ENCODE results near the gene SIGLEC15. TPM values are rescaled to one million over a fixed set of nuclear protein-coding genes. Genes with fewer than 3 reads are reported as not detected.
"Not testable (repeated sequence)": the region's sequence is repeated elsewhere in the genome, so short reads cannot be mapped to it uniquely, and the experiment has no call there.

Gene SIGLEC15
- polyA plus RNA-seq, 4 donors: 0.35 to 0.81 (median 0.46) TPM

DNA sequence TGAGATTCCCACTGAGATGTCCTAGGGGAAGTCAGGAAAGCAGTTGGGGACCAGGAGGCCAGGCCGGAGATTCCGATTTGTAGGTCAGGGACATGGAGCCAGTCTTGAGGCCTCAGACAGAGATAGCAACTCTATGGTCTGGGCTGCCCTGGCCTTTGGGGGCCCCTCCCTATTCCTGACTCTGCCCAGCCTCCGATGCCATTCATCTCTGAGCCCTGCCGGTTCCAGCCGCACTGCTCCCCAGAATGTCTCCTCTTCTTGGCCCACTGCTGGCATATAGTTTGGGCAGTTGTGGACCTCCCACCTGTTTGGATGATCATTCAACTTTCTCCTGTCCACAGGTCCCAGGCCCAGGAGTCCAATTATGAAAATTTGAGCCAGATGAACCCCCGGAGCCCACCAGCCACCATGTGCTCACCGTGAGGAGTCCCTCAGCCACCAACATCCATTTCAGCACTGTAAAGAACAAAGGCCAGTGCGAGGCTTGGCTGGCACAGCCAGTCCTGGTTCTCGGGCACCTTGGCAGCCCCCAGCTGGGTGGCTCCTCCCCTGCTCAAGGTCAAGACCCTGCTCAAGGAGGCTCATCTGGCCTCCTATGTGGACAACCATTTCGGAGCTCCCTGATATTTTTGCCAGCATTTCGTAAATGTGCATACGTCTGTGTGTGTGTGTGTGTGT is 16.4 kb downstream of the SIGLEC15 start:
- no peak for DNase-seq (ENCODE audit: low read depth in 4 of 4, low spot score in 2 of 4)

DNA sequence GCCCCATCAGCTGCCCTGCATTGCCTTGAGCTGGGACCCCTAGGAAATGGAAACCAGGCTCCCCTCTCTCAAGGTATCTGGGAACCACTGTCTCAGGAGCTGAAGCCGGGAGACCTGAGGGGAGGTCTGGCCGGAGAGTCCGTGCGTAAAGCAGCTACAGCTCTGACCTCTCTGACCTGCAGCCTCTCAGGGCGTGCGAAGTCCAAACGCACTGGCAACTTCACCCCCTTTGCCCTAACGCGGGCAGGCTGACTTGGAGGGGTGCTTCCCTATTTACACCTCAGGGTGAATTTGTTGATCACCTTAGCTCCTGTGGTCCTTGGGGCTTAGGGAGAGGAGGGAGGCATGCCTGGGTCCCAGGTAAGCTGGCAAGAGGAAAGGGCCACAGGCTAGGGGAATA is 17.5 kb downstream of the SIGLEC15 start:
- DNase-seq (ENCODE audit: low read depth in 4 of 4, low spot score in 2 of 4): no peak

DNA sequence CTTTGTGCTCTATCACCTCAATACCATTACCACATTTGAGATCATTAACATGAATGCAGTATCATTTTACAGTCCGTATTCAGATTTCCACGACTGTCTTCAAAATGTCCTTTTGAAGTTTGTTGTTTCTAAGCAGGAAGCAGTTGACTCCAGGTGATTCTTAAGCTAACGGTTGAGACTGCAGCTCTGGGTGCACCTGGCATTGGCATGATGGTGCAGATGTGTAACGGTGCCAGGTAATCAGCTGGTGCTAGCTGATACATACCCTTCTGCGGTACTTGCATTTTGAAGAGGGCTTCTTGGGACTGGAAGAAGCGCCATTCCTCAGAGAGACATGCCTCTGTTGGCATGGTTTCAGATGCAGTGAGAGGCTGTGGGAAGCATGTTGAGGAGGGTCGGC is 19.5 kb downstream of the SIGLEC15 start:
- no peak for DNase-seq (ENCODE audit: low read depth in 4 of 4, low spot score in 2 of 4)

DNA sequence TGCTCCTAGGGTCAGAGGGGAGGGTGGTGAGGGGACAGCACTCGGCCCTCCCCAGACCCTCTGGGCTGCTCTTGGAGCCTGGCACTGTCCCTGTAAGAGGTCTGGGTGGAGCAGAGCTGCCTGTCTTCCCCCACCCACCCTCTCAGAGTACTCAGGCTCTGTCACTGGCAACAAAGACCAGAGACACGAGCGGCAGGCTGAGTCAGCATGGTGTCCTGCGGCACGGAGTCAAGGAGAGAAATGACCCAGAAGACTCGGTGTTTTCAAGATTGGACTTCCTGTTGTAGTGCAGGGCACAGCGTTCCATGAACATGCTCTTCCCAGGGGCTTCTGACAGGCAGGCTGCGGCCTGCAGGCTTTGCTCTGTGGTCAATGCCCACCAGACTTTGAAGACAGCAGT is 19.9 kb downstream of the SIGLEC15 start:
- no peak for DNase-seq (ENCODE audit: low read depth in 4 of 4, low spot score in 2 of 4)

DNA sequence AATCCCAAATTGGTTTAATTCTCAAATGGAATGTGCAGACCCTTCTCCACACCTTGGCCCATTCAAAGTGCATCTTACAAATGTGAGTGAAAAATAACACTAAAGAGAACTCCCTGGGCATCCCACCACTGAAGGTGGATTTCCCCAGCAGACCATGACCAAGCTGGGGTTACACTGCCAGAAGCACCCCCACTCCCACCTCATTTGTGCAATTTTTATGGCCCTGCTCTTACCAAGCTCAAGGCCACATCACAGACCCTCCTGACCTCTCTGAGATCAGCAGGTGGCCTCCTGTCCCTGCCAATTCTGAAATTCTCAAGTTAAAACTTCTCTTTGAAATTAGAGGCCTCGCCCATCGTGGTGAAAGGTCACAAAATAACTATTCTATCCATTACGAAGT is 21.6 kb downstream of the SIGLEC15 start:
- DNase-seq (ENCODE audit: low read depth in 4 of 4, low spot score in 2 of 4): no peak

DNA sequence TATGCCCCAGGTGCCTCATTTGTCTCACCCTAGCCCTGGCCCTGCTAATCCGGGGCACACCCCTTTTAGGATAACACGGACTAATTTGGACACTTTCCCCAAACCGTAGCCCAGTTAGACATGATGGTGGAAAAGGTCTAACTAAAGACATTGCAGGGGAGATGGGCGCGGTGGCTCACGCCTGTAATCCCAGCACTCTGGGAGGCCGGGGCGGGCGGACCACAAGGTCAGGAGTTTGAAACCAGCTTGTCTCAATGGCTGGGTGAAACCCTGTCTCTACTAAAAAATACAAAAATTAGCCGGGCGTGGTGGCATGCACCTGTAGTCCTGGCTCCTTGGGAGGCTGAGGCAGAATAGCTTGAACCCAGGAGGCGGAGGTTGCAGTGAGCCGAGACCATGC is 23.2 kb downstream of the SIGLEC15 start:
- DNase-seq (ENCODE audit: low read depth in 4 of 4, low spot score in 2 of 4): not testable (repeated sequence)

DNA sequence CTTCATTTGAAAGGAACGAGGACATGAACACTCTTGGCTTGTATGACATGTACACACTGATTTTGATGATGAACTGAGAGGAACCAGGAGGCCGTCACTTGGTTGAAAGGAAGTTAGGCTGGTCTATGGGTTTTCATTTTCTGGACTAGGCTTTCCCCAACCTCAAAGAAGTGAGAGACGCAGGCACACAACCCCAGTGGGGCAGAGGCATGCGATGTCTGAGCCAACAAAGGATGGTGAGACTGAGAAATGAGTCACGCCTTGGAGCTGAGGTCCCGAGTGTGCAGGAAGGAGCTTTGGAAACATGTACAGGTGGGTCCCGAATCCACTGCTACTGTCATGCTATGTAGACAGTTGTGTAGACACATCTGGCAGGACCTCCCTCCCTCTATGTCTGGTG is 24.1 kb downstream of the SIGLEC15 start:
- no peak for DNase-seq (ENCODE audit: low read depth in 4 of 4, low spot score in 2 of 4)

DNA sequence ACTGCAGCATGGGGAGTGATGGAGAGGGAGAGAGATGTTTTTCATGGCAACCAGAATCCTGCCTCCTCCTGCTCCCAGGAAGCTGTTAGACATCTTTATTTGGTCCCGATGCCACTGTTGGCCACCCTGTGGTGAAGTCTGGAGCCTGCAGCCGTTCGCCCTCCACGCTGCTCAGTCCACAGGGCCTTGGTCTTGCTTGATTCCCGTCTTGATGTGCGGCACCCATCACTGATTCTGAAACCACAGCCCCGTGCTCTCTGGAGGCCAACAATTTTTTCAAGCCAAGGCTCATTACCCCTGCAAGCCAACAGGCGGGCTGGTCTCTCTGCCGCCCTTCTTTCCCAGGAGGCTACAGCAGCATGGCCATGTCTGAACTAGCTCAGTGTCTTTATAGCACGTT is 24.5 kb downstream of the SIGLEC15 start:
- DNase-seq (ENCODE audit: low read depth in 4 of 4, low spot score in 2 of 4): no peak

DNA sequence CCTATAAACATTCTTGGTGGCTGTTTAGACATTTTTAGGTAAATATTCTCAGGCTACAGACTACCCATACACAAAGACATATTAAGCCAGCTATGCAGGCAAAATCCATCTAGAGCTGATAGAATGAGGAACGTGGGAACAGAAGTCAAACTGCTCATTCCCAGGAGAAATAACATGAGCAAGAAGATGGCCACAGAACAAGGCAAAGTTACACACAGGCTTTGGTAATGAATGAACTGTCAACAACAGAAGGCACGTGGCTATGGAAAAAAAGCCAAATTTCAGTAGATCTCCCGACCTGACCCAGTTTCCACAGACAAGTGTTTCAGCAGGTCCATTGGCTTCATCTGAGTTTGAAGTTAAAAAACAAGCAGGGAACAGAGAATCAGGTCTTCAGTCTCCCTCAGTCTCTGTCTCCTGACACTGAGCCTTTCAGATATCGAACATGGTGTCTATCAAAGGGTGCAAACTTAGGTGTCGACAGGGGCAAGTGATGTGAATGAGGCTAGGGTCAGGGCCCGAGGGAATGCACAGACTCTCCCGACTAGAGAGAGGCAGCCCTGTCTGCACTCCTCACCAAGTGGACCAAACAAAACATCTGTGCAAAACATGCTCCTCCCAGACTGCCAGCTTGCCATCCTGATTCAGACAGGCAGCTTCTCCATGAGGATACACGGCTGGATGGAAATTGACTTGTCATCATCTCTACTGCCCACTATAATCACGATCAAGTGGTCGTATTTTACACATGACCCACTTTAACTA is 25.9 kb downstream of the SIGLEC15 start:
- DNase-seq (ENCODE audit: low read depth in 4 of 4, low spot score in 2 of 4): no peak

DNA sequence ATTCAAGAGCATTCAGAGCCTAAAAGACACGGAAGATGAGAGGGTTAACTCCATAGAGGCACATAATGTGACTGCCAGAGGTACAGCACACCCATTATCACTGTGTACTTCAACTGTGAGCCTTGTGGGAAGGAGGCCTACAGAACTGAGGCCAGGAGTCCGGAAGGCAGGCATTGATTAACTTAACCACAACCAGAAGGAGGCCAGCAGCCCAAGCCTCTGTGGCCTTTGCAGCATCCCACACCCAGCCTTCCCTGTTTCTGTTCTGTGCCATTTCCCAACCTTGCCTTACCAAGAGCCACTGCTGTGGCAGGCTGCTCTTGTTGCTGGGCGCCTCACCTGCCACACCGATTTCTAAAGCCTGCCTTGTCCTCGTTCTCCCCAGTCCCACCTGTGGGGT is 27.2 kb downstream of the SIGLEC15 start:
- no peak for DNase-seq (ENCODE audit: low read depth in 4 of 4, low spot score in 2 of 4)

DNA sequence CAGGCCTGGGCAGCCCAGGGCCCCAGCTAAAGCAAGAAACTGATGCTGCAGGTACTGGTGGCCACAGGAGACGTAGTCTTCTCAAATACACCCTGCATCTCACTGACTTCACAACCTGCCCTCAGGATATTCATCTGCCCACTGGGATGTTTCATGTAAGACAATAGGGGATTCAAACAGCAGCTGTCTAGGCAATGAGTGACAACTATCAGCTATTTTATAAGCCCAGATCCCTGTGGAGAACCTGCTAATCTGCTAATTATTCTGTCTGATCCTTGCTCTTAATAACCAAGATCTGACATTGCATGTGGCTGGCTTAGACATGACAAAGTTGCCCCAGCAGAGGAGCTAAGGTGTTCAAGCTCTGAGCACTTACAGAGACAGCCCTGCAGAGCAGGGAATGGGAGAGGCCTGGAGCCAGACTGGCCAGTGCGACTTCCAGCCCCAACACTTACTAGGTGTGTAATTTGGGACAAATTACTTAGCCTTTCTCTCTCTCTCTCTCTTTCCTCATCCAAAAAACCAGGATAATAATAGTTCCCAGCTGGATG is 28.6 kb downstream of the SIGLEC15 start:
- DNase-seq (ENCODE audit: low read depth in 4 of 4, low spot score in 2 of 4): no peak

DNA sequence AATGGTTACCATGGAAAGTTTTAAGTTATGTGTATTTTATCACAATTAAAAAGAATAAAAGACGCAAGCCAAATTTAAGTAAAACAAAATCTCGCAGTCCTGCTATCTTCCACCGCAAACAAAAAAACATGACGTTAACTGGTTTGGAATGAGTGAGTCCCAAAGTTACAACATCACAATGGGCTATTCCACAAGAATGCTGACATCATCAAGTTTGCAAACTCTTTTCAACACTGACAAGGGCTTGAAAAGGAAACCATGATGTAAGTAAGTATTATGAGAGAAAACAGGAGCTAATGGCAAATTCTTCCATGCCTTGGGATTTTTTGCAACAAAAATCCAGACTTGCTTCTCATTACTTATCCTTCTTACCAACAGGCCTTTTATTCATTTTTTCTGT is 31.1 kb downstream of the SIGLEC15 start:
- no peak for DNase-seq (ENCODE audit: low read depth in 4 of 4, low spot score in 2 of 4)

DNA sequence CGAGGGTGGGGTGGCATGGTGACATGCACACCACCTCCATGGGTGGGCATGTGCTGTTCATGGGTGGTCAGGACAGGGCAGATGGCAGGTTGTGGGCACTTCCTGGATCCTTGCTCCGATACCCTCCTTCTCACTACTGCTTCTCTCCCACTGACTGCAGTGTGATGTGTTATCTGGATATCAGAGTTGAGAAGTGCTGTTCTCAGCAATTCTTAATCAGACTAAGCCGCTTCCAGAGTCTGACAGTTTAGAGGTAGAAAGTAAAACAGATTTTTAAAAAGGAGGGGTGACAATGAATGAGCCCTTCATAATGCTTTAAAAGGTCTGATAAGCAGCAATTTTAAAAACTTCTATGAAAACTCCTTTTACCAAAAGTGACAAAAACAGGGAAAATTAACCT is 33.9 kb downstream of the SIGLEC15 start:
- no peak for DNase-seq (ENCODE audit: low read depth in 4 of 4, low spot score in 2 of 4)

DNA sequence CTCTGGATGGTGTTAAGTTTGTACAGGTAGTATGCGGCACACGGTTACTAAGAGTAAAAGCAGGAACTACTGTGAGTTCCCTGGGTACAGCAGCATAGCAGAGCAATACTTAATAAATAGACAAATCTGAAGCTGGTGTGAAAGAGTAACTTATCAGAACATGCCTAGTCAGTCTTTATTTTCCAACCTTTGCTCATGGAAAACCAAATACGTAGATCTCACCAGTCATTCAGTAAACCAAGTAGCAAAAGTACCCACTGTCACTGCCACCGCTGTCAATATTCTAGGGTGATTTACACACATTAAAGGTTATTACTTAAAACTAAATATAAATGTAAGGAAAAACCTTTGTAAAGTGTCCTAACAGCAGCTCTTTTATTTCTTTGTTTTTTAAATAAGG is 35.0 kb downstream of the SIGLEC15 start:
- DNase-seq (ENCODE audit: low read depth in 4 of 4, low spot score in 2 of 4): no peak

DNA sequence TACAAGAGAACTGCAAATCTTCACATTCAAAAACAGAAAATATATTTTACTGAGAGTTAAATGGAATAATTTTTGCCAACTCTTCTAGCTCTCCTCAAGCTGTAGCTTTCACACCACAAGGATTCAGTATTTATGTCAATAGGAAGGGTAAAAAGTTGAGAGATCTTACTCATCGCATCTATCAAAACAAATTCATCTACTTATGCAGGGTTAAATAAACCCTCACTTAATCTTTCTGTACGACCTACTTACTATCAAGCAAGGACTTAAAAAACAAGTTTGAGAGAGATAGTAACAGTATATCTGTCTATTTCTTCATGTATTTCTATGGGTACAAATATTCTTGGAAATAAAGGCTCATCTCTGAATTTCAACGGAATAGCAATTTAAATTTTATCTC is 35.5 kb downstream of the SIGLEC15 start:
- DNase-seq (ENCODE audit: low read depth in 4 of 4, low spot score in 2 of 4): no peak

DNA sequence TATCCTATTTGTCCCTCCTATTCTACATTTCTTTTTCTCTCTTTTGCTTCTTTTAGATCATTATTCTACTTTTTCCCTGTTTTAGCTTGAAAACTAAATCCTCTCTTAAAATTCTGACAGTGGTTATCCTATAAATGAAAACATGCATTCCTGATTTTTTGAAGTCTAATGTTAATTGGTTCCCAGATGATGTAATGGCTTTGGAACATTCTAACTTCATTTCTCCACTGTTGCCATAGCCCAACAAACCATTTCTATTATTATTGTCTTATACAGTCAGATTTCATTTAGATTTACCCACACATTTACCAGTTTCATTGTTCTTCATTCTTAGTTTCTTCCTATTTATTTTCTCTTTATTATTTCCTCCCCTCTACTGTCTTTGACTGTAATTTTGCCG is 36.5 kb downstream of the SIGLEC15 start:
- no peak for DNase-seq (ENCODE audit: low read depth in 4 of 4, low spot score in 2 of 4)

DNA sequence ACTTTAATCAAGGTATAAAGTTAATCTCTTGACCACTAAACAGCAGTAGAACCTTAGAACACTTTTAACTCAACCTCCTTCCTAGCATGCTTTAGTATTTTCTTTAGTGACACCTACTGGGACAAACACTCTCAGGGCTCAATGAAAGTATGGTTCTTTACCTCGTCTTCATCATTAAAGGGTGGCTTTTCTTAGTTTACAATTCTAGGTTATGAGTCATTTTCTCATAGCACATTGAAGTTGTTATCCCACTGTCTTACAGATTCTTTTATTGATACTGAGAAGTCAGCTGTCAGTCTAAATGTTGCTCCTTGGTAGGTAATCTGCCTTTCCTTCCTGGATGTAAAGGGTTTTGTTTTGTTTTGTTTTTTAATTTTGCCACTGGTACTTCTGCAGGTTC is 38.0 kb downstream of the SIGLEC15 start:
- no peak for DNase-seq (ENCODE audit: low read depth in 4 of 4, low spot score in 2 of 4)

DNA sequence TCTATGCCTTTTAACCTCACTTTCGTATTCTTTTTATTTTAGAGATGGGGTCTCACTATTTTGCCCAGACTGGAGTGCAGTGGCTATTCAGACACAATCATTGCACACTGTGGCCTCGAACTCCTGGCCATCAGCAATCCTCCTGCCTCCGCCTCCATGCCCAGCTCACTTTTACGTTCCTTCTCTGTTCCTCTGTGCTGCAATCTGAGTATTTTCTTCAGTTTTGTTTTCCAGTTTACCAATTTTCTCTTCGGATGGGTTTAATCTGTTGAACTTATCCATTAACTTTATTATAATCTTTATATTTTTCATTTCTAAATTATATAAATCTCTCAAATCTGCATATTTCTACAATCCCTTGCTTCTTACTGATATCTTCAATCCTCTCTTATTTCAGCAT is 38.6 kb downstream of the SIGLEC15 start:
- no peak for DNase-seq (ENCODE audit: low read depth in 4 of 4, low spot score in 2 of 4)

DNA sequence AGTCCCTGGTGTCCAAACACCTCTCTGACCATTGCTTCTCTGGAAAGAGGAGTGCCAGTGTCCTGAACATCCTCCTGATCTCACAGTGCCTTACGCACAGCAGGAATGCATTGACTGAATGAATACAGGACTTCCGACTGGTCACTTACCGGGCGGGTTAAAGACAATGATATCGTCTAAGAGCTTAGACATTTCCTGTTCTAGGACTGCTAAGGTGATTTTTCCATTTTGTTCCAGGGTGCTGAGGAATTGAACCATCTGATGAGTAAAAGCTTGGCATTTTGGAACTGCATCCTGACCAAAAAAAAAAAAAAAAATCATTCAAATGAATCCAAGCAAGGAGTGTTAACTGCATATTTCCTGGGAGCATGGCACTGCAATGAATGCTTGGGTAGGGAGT is 40.0 kb downstream of the SIGLEC15 start:
- DNase-seq (ENCODE audit: low read depth in 4 of 4, low spot score in 2 of 4): no peak

DNA sequence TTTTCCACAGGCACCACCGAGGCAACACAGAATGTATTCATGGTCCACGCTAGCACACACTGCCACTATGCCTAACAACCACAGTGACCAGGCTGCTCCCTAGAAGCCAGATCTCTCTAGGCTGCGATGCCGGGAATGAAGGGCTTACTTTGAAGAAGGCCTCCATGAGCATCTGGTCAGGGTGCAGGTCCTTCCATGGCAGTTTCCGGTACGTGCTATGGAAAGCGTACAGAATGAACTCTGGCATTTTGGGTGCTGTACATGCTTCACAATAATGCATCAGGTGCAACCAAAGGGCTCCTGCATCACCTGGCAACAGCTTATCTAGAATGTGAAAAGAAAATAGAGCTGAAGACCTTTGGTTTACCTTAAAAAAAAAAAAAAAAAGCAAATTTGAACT is 44.9 kb downstream of the SIGLEC15 start:
- DNase-seq (ENCODE audit: low read depth in 4 of 4, low spot score in 2 of 4): no peak

DNA sequence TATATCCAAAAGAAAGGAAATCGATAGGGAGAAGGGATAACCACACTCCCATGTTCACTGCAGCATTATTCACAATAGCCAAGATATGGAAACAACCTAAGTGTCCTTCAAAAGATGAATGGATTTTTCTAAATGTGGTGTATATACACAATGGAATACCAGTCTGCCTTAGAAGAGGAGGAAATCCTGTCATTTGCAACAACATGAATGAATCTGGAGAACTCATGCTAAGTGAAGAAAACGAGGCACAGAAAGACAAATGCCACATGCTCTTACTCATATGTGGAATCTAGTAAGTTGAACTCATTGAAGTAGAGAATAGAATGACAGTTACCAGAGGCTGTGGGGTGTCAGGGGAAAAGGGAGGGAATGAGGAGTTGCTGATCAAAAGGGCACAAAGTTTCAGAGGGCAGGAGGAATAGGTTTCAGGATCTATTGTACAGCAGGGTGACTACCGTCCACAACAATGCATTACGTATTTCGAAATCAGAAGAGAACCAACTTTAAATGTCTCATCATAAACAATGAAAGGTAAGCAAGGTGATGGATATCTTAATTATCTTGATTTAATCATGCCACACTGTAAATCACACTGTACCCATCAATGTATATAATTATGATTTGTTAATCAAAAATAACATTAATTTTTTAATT is 46.1 kb downstream of the SIGLEC15 start:
- DNase-seq (ENCODE audit: low read depth in 4 of 4, low spot score in 2 of 4): no peak
